HG02763 (cell line): Measurements from ENCODE around the gene ARHGEF7.

Experiments
- ATAC-seq: cut with Tn5 transposase; IDR thresholded peaks from one replicate; pipeline ENCODE4 v1.9.1; 2021; ENCODE audit warnings: mild to moderate bottlenecking, moderate library complexity; ENCODE audit not compliant: unreplicated experiment

The ARHGEF7 gene

DNA sequence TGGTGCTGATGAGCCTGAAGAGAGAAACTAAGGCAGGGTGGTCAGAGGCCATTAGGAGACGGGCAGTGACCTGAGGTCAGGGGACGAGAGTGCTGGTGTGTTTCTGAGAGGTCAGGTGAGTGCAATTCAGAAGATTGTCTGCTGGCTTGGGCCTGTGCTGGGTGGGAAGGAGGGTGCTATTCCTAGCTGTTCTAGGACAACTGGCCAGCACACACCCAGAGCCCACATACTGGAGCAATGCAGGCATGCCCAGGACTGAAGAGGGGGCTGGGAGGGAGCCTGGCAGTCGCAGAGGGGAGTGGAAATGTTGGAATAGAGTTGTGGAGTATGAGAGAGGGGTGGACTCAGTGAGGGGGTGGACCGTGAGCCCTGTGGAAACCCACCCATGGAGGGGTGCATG, 16.5 kb downstream of the ARHGEF7 start:
- no peak for ATAC-seq

DNA sequence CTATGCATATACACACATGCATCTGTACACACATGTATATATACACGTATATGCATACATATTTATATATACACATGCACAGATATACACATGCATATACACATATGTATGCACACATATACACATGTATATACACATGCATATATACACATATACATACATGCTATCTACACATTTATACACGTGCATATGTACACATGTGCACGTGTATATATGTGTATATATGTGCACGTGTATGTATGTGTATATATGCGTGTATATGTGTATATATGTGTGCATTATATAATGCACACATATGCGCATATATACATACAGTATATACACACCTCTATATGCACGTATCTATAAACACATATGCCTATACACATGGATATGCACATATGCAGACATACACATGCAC, 17.8 kb downstream of the ARHGEF7 start:
- no peak for ATAC-seq

DNA sequence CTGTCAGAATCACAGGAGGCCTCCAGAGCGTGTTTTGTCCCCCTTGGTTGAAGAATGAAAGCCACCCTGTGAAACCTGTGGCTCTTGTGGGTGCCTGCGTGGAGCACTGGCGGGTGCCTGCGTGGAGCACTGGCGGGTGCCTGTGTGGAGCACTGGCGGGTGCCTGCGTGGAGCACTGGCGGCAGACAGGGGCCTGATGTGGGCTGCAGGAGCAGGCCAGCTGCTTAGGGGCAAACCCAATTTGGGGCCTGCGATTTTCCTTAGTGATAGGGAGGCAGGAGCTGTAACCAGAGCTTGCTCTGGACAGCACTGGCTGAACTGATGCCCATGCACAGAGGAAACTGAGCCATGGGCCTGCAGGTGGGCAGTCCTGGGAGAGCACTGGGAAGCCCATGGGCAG, 24.3 kb downstream of the ARHGEF7 start:
- ATAC-seq: no peak

DNA sequence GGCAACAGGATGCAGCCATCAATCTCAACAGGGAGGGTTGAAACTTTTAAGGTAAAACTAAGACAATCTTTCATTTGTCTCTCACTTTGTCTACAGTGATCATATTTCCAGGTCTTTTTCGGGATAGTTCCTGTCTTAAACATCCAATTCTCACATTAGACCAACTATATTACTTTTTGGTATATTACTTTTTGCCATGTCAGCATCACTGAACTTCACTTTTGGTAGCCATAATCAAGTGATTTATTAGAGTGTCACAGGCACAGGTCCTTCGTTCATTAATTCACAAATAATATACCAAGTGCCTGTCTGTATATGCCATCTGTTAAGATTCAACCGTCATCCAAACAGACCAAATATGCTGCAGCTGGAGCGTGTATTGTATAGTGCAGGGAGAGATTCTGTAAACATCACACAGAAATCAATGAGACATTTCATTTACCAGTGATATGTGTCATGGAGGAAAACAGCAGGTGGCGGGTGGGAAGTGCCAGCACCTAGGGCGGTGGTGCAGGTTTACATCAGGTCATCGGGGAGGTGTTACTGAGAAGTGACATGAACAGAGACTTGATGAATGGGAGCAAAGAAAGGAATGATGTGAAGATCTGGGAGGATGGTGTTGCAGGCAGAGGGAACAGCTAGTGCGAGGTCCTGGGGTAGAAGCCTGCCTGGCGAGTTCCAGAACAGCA, 24.9 kb downstream of the ARHGEF7 start:
- no peak for ATAC-seq

DNA sequence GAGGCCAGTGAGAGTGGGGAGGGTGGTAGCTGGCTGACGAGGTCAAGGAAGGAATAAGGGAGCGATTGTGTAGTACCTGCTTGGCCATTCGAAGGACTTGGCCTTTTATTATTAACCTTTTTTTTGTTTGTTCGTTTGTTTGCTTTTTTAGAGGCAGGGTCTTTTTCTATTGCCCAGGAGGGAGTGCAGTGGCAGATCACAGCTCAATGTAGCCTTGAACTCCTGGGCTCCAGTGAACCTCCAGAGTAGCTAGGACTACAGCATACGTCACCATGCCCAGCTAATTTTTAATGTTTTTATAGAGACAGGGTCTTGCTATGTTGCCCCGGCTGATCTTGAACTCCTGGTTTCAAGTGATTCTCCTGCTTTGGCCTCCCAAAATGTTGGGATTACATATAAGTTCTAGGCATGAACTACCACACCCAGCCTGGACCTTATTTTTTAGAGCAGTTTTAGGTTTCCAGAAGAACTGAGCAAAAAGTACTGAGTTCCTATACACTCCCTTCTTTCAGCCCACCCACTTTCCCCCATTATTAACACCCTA, 25.5 kb downstream of the ARHGEF7 start:
- ATAC-seq: no peak

DNA sequence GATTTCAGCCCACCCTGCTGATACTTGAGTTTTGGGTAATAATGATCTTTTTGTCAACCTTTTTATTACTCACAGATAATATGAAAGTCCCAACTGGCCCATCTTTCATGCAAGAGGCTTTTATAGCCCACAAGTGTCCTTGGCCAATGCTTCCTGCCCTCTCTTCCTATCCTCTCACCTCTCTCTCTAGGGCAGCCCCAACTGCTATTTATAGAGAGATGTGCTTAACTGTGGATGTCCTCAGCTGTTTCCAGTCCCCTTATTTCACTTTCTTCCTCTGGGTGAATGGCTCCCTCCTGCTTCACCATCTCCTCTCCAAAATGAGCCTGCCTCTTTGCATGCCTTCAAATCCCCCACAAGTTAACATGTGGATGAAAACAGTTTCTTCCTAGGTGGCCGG, 27.4 kb downstream of the ARHGEF7 start:
- no peak for ATAC-seq

DNA sequence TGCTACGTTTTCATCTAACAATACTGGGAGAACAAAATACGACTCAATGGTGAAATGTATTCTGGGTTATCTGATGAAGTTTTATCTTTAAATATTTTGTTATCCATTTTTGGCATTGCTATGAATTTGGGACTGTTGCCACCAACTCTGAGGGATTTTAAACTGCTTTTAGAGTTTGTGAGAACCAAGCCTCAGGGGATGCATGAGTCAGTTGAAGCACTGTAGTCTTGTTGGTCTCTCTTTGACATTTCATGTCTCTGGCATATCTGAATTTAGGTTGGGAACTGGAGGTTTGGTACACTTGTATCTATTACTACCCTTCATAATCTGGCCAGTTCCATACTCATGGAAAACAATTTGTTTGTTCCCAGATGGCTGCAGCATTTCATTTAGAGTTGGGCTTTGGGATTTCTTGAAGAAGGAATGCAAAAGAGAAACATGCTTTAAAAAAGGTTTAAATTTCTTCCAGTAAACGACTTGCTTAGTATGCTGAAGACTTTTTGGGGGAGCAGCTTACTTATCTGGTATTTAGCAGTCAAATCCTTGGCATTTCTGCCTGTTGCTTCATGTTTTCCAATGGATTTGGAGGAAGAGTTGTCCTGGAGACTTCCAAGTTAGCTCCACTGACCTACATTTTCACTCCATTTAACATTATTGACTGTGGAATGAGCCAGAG, 28.9 kb downstream of the ARHGEF7 start:
- ATAC-seq: no peak

DNA sequence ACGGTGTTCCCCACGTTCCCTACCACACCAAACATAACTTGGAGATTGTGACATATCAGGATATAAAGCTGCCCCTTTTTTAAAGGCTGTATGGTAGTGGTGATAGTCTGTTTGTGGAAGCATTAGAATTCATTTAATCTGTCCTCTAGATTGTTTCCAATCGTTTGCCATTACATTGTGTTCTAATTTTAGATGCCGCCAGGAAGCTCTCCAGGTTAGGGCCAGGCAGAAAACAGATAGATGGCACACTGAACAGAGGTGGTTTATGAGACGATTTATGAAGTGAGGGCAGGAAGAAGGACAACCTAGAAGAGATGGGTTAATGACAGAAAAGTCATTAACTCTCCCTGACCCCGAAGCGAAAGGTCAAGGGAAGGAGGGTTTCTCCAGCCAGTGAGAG, 30.0 kb downstream of the ARHGEF7 start:
- no peak for ATAC-seq

DNA sequence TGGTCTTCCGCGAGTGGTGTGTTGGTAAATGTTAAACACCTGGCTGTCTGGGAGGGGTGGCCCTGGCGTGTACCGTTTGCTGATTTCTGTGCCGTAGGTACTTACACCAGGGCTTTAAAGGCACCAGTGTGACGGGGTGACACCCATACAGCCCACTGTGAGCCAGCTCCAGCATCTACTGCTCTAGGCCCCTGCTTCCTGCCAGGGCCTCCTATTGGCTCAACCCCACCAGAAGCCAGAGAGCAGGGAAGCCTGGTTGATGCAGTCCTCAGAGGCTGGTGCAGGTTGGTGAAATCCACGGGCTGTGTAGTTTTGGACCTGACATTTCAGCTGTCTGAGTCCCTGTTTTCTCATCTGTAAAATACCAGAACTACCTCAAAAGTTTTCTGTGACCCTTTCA, 30.4 kb downstream of the ARHGEF7 start:
- no peak for ATAC-seq

DNA sequence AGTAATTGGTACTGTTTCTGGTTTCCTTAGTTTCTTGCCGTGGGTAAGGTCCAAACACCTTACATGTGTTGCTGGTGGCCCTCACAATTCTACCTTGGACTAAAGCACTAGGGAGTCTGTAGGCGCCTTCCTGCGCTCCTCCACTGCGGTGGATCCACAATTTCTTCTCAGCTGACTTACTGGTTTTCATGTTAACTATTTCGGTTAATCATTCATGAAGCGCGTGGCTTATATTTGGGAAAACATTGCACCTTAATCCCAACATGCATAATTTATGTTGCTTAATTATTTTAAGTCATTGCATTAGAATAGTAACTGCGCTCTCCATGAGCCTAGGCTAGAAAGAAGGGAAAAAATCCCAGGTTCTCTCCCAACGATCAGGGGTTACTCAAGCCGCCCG, 37.7 kb downstream of the ARHGEF7 start:
- no peak for ATAC-seq

DNA sequence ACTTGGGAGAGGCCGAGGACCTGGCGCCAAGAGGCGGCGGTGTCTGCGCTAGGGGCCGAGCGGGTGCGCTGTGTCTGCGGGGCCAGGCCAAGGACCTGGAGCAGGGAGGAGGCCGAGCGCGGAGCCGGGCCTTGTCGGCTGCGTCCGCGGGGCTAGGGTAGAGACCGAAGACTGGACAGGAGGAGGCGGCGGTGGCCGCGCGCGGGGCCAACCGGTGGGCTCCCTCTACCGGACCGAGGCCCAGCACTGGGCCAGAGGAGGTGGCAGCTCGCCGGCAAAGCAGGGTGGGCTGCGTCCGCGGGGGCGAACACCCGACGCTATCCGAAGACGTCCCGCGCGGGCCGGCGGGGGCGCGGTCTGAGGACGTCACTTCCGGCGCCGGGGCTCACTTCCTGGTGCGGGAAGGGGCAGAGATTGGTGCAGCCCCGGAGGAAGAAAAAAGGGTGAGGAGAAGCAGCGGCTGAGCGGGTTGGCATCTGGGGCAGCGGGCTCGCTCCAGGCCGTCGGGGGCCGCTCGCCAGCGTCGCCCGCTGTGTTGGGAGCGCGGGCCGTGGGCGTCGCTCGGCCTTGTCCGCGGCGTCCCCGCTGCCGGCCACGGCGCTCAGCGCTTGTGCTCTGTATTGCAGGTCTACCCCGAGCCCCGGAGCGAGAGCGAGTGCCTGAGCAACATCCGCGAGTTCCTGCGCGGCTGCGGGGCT, 38.3 kb downstream of the ARHGEF7 start:
- peak; percentile 85 for ATAC-seq

DNA sequence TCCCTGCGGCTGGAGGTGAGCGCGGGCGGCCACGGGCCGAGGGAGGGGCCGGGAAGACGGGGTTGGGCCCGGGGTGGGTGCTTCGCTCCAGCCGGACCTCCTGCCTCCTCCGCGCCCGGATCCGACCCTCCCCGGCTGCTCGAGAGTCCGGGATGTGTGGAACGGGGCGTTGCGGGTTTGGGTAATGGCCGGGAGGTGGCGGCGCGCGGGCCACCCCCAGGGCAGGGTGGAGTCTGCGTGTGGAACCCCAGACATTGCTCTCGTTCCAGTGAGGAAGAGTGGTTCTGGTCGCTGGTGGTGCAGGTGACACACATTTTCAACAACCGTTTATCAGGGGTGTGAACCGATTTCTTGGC, 38.8 kb downstream of the ARHGEF7 start:
- peak; percentile 44 for ATAC-seq

DNA sequence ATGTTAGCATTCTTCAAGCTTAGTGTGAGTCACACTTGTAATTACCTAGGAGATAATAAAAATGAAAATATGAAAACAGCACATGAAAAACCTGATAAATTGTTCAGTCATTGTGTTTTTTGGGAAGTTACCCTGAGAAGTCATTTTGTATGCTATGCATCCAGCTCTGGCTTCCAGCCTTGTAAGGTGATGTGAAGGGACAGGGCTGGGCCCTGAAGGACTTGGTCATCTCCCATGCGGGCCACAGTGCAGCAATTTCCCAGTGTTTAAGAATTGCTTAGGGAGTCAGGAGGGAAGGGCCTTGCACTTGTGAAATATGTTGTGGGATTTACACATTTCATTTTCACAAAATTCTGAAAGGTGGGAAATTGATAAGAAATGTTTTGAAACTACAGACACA, 41.3 kb downstream of the ARHGEF7 start:
- ATAC-seq: no peak

DNA sequence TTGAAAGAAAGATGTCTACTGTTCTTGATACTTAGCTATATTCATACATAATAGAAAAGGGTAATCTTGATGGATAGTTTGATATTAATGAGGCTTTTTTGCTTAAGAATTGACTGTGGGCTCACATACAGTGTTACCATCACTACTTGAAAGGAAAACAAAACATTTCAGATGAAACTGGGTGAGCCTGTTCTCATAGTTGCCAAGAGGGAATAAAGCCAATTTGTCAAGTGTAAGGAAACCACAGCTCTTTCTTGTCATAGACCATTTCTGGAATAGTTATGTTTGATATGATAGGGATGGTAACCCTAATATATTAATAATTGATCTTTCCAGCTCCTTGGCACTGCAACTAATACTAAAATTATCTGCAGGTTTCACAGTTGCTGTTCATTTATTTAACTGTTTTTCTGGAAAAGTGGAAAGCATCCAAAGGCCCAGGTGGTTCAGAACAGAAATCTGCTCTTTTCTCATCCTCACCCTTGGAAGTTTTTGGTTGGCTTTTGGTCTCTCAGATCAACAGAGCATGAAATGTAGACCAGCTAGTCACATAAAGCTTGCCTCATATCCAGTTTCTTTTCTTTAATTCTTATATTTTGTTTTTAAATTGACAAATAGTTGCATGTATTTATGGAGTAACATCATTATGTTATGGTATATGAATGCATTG, 43.2 kb downstream of the ARHGEF7 start:
- ATAC-seq: no peak

DNA sequence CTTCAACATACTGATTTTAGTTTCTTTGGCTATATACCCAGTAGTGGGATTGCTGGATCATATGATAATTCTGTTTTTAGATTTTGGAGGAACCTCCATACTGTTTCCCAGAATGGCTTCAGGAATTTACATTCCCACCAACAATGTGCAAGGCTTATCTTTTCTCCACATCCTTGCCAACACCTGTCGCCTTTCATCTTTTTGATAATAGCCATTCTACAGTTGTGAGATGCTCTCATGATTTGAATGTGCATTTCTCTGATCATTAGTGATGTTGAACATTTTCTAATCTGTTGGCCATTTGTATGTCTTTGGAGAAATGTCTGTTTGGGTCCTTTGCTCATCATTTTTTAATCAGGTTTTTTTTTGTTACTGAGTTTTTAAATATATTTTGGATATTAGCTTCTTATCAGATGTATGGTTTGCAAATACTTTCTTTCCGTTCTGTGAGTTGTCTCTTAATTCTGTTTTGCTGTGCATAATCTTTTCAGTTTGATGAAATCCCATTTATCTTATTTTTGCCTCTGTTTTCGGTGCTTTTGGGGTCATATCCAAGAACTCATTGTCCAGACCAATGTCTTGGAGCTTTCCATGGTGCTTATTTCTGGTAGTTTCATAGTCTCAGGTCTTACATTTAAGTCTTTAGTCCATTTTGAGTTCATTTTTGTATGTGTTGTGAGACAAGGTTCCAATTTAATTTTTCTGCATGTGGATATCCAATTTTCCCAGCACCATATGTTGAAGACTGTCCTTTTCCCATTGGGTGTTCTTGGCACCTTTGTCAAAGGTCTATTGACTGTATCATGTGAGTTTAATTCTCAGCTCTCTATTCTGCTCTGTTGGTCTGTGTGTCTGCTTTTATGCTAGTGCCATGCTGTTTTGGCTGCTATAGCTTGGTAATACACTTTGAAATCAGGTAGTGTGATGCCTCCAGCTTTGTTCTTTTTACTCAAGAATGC, 44.5 kb downstream of the ARHGEF7 start:
- no peak for ATAC-seq

DNA sequence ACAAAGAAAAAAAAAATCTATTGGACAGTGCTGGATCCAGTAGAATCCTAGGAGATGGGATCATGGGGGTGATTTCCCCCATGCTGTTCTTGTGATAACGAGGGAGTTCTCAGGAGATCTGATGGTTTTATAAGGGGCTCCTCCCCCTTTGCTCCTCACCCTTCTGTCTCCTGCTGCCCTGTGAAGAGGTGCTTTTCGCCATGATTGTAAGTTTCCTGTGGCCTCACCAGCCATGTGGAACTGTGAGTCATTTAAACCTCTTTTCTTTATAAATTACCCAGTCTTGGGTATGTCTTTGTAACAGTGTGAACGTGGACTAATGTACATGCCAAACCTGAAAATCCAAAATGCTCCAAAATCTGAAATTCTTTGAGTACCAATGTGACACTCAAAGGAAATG, 45.5 kb downstream of the ARHGEF7 start:
- ATAC-seq: no peak

DNA sequence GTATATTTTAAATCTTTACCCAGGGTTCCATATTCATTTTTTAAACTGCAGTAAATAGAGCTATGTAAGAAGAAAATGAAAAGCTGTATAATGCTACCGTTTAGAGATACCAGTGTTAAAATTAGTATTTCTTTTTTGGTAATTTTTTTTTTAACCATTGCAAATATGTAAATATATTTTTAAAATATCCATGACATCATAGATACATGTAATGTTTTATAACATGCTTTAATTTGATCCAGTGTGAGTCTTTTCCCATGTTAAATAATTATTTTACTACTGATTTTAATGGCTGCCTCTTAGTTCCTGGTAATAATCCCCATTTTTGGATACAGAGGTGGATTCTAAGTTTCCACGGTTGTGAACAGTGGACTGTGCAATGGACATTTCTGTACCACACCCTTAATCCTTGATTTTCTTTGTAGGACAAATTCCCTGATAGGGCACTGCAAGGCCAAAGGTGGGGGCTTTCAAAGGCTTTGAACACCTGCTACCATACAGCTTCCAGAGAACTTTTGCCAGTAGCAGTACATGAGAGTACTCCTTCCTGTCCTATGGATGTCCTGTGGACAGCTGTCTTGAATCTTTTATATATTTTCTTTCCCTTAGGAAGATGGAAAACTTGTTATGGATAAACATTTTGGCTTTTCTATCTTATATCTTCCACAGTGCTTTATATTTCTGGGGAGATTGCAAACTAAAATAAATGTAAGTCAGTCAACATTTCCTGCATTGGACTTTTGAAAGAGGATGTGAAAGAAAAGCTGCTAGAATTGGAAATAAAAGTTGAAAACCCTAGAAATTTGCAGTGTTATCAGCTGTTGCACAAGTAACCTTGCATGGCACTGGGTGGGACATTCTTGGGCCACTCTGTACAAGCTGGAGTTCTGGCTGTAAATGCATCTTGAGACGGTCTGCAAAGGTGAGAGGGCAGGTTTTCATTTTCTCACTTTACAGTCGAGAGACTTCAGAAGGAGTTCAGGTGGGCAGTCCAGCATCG, 46.8 kb downstream of the ARHGEF7 start:
- ATAC-seq: peak; percentile 37

DNA sequence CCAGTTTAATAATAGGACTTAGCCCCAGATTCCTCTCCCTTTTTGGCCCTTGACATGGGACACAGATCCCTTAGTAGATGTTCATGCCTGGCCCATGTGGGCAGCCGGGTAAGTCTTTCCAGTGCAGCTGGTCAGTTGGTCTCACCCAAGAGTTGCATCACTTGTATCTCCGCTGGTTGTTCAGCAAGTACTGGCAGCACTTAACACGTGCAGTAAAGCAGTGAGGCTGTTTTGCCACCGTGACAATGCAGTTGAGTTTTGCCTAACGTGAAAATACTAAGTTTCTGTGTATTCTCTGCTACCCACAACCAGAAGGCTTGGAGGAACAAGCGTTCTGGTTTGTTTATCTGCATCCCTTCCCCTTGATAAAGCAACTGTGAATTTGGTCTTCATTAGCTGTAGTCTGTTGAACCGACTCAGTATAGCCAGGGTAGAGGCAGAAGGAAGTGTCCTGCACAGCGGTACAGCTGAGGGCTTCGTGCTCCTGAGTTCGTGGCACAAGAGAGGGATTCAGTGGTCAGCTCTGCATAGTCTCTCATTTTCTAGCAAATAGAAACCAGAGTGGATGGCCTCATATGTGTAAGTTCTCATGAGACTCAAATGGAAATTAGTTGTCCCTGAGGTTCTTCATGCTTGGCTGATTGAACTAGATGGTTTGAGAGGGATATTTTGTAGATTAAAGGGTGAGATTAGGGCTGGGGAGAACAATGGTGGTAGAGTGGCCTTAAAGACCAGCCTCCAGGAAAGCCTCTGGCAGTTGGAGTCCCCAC, 50.3 kb downstream of the ARHGEF7 start:
- ATAC-seq: no peak
